Activated CD4-positive, alpha-beta T cell treated with anti-CD3 and anti-CD28 coated beads, Interleukin-2, amount 50 U/mL, for 48 hours (primary cell): Measurements from ENCODE around the gene TNFRSF18.
"Not testable (repeated sequence)": the region's sequence is repeated elsewhere in the genome, so short reads cannot be mapped to it uniquely, and the experiment has no call there.

Source experiments
- DNase-seq, 2 experiments: peaks; one replicate each; pipeline ENCODE4 v3.0.0-alpha.2; 2020

TNFRSF18 gene

DNA sequence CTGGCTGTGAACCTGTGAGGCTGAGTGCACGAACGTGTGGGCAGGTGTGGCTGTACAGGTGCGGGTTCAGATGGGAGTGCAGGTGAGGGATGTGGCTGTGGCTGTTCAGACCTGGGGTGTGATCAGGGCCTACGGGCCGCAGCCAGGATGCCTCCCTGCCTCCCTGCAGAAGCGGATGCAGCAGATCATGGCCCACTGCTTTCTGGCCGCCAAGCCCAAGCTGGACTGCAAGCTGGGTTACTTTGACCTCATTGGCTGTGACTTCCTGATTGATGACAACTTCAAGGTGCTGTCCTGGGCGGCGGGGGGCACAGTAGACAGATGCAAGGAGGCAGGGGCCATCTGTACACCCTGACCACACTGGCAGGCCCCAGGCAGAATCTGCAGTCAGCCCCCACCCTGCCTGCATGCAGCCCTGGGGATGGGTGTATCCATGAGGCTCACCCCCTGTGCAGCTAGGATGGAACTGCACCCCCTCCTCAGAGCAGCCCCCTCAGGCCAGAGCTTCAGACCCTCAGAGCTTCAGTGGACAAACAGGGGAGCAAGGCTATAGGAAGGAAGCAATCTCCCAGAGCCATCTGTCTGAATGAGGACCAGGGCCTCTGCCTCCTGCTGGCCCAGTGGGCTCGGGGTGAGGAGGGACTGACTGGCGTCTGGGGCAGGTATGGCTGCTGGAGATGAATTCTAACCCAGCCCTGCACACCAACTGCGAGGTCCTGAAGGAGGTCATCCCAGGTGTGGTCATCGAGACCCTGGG lies 9.8 kb downstream of the TNFRSF18 start:
- no peak for DNase-seq

DNA sequence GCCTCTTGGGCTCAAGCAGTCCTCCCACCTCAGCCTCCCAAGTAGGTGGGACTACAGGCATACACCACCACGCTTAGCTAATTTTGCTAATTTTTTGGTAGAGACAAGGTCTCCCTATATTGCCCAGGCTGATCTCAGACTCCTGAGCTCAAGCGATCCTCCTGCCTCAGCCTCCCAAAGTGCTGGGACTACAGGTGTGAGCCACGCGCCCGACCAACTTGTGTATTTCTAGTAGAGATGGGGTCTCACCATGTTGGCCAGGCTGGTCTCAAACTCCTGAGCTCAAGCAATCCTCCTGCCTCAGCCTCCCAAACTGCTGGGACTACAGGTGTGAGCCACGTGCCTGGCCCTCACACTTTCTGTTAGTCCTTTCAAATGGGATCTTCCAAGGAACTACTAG lies 10.7 kb downstream of the TNFRSF18 start:
- DNase-seq: not testable (repeated sequence)

DNA sequence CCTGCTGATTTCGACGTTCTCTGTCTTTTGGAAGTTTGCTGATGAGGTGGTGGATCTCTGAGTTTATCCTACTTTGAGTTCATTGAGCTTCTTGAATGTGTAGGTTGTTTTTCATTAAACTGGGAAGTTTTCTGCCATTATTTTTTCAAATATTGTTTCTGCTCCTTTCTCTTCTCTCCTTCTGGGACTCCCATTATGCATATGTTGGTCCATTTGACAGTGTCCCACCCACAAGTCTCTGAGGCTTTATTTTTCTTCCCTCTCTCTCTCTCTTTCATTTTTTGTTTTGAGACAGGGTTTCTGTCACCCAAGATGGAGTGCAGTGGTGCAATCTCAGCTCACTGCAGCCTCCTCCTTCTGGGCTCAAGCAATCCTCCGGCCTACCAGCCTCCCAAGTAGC lies 11.7 kb downstream of the TNFRSF18 start:
- DNase-seq: no peak

DNA sequence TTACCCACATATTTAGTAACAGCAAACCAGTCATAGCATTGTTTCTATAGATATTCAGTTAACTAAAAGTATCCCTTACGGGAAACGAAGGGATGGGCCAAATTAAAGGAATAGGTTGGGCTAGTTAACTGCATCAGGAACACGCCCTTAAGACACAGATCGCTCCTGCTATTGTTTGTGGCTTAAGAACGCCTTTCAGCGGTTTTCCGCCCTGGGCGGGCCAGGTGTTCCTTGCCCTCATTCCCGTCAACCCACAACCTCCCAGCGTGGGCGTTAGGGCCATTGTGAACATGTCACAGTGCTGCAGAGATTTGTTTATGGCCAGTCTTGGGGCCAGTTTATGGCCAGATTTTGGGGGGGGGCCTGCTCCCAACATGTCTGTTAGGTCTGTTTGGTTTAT lies 14.7 kb downstream of the TNFRSF18 start:
- no peak for DNase-seq

DNA sequence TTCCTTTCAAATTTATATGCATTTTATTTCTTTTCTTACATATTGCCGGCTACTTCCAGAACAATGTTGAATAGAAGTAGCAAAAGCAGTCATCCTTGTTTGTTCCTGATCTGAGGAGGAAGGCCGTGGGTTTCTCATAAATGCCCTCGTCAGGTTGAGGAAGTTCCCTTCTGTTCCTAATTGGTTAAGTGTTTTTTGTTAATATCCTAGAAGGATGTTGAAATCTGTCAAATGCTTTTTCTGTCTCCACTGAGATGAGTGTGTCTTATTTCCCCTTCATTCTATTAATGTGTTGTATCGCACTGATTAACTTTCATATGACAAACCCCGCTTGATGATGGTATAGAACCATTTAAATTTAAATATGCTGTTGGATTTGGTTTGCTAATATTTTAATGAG lies 17.3 kb downstream of the TNFRSF18 start:
- no peak for DNase-seq

DNA sequence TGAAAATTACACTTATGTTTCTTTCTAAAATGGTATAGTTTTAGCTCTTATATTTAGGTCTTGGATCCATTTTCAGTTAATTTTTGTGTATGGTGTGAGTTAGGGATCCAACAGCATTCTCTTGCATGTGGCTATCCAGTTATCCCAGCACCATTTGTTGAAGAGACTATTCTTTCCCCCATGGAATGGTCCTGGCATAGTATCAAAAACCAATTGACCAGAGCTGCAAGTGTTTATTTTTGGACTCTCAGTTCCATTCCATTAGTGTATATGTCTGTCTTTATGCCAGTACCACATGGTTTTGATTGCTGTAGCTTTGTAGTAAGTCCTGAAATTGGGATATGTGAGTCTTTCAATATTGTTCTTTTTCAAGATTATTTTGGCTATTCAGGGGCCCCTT lies 18.5 kb downstream of the TNFRSF18 start:
- no peak for DNase-seq

DNA sequence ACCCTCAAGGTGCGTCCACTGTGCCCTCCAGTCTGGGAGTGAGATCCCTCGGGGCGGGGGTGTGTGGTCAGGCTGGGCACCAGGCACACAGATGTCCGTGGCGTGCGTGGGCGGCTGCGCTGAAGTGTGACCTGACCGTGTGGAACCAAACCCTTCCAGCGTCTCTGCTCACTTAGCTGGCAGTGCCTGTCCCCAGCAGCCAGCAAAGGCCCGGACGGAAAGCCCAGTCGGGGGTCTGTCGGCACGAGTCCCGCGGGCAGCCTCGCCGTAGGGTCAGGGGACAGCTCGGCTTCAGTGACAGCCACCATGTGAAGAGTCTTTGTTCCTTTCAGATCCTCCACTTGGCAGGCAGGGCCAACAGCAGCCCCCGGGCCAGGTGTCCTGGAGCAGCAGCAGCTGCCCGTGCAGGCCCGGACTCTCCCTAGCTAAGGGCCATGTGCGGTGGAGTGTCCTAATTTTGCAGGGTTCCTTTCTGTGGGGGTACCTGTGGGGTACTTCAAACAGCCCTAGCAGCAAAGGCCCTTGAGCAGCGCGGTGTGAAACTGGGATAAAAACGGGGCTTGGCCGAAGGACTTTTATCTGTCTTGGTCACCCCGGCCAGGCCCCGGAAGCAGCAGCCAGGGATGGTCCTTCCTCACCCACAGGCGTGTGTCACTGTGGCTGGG lies 21.2 kb downstream of the TNFRSF18 start:
- DNase-seq: no peak

DNA sequence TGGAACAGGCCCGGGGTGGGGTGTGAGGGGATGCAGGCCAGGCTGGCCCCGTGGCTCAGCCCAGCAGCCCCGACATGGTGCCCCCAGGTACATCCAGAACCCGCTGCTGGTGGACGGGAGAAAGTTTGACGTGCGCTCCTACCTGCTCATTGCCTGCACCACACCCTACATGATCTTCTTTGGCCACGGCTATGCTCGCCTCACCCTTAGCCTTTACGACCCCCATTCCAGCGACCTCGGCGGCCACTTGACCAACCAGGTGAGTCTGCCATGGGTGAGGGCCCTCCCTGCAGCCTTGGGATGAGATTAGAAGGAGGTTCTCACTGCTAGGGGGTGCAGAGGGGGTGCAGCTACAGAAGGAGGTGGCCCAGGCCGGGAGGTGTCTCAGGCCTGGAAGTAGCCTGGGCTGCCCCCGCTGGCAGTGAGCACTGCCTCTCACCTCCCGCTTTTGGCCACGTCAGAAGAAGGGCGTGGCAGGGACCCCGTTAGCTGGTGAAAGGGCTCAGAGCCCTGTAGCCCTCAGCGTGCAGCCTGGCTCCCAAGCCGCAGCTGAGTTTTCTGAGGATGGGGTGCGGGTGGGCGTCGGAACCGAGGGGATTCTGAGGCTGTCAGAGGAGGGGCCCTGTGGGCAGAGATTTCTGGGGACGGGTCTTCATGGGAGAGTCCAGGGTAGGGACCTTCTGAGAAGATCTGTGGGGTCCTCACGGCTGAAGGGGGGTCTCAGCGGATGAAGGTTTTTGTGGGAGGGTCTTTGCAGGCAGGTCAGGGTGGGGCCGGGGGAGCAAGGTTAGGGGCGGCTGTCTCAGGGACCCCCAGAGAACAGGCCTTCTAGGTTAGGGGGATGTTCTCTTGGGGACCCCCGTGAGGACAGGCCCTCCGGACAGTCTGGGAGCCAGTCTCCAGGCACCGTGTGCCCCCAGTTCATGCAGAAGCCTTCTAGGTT lies 22.3 kb downstream of the TNFRSF18 start:
- DNase-seq: no peak

DNA sequence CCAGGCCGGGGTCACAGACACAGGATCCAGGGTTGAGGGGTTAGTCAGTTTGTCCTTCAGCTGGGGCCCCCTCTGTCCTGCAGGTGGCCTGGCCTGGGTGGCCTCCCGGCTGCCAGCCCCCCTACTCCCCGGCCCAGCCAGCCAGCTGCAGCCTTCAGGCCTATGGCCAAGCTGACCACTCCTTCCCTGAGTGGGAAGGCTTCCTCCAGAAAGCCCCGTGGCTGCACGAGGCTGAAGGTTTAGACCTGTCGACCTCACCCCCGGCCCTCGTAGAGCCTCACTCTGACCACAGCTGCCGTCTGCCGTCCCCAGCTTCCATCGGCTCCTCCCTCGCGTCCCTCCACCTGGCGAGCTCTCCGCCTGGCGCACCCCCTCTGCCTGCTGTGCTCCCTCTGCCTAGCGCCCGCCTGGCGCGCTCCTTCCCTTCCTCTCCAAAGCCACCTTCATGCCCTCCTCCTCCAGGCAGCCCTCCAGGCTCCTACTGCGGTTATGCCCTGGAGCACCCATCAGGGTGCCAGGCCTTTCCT lies 23.1 kb downstream of the TNFRSF18 start:
- no peak for DNase-seq

DNA sequence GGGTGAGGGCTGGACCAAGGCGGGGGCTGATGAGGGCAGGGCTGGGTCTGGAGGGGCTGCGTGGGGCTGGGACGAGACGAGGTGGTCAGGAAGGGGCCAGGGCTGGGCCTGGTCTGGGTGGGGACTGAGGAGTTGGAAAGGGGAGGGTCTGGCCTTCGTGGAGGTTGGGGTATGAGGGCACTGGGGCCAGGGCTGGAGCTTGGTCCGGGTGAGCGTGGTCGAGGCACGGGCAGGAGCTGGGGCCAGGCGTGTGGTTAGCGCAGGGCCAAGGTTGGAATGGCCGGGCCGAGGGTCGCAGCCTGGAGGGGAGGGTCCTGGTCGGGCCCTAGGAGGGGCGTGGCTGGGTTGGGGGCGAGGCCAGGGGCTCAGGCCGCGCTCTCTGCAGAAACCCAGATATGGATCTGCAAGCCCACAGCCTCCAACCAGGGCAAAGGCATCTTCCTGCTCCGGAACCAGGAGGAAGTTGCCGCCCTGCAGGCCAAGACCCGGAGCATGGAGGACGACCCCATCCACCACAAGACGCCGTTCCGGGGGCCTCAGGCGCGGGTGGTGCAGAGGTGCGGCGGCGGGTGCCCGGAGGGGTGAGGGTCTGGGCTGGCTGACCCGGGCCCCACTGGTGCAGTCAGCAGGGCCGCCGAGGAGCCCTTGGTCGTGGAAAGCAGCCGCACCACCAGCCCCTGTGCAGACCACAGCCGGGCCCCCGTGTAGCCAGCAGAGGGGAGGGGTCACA lies 23.7 kb downstream of the TNFRSF18 start:
- no peak for DNase-seq

DNA sequence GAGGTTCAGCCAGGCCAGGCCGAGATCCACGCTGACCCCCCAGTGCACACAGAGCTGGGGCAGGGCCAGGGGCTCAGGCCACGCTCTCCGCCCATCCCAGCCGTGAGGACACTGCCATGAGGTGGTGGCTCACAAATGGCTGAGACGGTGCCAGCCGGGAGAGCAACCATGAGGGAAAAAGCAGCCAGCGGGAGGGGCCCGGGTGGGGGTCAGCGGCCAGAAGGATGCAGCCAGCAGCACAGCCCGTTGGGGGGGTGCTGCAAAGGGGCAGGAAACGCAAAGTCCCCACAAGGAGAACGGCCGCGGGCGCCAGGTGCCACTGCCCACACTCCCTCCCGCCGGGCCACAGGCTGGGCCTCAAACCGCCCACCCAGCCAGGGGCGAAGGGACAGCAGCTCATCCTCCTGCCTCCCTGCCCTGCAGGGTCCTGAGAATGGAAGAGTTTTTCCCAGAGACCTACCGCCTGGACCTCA lies 24.4 kb downstream of the TNFRSF18 start:
- DNase-seq: no peak

DNA sequence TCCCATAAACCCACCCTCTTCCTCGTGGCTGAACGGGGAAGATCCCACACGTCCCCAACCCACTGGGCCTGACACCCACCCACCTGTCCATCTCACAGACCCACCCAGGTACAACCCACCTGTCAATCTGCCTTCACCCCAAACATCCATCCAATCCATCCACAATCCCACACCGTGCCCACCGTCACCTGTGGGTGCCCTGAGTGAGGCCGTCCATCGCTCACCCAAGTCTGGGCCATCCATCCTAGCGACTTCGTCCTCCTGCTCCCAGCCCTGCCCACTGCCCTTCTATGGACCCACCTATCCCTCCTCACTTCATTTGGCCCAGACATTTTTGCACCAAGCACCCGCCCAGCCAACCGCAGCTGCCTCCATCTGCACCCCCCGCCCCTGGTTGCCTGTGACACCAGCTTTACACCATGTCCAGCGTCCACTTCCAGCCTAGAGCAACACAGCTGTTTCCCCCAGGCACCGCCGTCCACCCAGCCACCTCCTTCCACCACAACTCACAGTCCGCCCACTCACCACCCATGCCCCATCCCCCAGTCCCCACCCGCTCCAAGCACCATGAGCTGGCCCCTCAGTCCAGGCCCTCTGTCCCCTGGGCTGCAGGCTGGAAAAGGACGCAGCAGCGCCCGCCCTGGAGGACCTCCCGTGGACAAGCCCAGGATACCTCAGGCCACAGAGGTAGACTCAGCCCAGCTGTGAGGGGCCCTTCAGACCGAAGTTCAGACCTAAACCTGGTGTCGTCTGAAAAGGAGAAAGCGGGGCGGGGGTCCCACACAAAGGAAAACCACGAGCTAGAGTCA lies 25.1 kb downstream of the TNFRSF18 start:
- DNase-seq: no peak

DNA sequence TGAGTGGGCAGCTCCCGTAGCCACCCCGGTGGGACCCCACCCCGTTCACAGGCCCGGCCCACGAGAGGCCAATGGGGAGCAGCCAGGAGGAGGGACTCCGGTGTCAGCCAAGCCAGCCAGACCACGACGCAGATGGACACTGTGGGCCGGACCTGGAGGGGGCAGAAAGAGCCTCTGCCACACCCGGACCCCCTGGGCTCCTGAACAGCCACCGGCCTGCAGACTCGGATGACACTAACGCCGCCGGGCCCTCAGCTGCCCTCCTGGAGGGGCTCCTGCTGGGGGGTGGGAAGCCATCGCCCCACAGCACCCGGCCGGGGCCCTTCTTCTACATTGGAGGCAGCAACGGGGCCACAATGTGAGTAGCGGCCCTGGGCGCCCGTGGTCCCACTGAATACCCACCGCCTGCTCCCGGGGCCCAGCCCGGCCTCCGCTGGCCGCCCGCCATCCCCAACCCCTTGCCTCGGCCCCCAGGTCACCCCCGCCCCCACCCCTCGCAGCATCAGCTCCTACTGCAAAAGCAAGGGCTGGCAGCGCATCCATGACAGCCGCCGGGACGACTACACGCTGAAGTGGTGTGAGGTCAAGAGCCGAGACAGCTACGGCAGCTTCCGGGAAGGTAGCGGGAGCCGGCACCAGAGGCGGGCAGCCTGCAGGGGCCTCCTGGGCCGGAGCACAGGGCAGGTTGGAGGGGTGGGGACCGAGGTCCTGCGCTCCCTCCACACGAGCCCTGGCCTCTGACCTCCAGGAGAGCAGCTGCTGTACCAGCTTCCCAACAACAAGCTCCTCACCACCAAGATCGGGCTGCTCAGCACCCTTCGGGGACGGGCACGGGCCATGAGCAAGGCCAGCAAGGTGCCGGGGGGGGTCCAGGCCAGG lies 26.2 kb downstream of the TNFRSF18 start:
- DNase-seq: no peak

DNA sequence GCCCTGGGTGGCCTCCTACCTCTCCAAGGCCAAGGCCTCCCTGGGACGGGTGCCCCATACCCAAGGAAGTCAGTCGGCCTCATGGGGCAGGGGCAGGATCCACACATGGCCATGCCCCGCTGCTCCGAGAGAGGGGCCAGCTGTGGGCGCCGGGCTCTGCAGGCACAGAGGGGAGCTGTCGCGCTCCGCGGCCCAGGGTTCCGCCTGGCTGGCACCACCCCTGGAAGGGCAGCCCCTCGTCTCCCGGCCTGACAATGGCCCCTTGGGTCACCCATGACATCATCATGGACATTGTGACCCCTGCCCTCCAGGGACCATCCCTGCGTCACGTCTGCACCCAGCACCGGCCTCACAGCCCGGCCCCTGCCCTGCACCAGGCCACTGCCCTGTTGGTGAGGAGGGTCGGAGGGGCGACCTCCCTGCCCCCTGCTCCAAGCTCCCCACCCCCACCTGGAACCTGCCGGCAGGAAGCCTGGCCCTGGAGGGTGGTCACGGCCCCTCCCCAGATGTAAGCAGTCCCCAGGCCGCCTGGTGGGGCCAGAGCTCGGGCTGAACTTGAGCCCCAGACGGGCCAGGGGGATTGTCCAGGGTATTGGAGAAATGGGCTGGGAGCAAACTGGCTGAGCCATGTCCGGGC lies 26.9 kb downstream of the TNFRSF18 start:
- no peak for DNase-seq

DNA sequence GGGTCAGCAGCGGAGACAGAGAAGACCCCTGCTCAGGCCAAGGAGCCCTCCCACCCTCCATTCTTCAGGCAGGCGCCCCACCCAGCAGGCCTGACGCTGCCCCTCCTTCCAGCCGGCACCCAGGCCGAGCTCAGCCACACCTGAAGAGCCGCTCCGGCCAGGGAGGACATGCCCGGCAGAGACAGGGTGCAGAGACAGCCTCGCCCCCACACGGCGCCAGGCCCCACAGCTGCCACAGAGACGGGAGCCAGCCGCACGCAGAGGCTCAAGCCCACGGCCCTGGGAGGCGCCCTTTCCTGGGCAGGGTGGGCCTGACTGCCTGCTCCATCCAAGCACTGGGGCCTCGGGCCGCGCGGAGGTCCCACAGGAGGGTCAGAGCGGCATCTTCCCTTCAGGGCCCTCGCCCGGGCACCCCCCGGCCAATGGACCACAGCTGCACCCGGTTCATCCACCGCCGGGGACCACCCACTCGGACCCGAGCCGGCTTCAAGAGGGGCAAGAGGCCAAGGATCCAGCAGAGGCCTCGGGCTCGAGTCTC lies 27.5 kb downstream of the TNFRSF18 start:
- no peak for DNase-seq

DNA sequence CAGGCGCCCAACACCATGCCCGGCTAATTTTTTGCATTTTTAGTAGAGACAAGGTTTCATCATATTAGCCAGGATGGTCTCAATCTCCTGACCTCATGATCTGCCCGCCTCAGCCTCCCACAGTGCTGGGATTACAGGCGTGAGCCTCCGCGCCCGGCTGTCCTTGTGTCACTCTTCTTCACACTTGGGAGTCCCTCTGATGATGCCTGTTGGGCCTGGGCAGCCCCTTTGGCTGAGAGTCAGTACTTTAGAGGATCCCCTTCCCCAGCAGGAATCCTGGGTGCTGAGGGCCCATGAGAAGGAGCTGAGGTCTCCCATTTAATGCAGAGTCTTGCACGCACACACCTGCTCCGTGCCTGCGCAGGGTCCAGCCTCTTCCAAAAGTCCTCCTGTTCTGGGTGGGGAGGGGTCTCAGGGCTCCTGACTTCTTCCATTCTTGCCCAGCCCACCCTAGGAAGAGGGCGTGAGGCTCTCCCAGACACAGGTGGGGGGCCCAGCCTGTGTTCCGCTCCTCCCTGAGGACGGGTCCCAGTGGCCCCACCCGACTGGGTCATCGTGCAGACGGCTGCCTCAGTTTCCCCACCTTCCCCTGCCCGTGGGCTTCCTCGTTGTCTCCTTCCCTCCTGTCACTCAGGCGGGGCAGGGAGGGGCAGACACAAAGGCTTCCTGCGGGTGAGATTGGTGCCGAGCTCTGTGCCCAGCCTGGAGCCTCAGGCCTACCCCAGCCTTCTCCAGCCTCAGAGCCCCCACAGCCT lies 28.8 kb downstream of the TNFRSF18 start:
- no peak for DNase-seq

DNA sequence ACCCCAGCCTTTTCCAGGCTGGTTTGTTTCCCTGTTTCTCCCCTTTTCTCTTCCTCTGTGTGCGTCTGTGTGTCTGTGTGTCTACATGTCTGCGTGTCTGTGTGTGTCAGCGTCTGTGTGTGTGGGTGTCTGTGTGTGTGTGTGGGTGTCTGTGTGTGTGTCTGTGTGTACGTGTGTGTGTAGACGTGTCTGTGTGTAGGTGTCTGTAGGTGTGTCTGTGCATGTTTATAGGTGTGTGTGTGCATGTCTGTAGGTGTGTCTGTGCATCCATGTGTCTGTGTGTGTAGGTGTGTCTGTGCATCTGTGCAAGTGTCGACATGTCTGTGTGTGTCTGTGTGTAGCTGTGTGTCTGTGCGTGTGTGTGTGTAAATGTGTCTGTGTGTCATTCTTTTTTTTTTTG lies 29.5 kb downstream of the TNFRSF18 start:
- no peak for DNase-seq

DNA sequence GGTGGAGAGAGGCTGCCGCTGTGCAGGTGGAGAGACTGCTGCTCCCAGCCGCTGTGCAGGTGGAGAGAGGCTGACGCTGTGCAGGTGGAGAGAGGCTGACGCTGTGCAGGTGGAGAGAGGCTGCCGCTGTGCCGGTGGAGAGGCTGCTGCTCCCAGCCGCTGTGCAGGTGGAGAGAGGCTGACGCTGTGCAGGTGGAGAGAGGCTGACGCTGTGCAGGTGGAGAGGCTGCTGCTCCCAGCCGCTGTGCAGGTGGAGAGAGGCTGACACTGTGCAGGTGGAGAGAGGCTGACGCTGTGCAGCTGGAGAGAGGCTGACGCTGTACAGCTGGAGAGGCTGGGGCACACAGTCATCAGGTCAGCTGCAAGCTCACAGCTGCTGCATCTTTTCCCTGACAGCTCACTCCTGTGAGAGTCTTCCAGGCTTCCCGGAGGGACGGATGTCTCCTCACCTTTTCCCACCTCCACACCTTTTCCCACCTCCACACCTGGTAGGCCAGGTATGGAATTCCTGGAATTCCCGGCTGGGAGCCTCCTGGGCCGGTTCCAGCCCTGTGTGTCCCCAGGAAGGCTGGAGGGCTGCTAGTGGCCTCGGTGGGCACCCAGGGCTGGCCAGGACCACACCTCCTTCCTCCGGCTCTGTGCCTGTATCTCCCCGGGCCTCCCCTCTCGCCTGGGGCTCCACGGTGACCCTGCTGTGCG lies 30.2 kb downstream of the TNFRSF18 start:
- DNase-seq: not testable (repeated sequence)
